ENCODE results near the gene NTSR1. TPM values are rescaled to one million over a fixed set of nuclear protein-coding genes. Genes with fewer than 3 reads are reported as not detected.

Gene NTSR1
- total RNA-seq, 1 experiment from 2014 or later, result 1.1 TPM

DNA sequence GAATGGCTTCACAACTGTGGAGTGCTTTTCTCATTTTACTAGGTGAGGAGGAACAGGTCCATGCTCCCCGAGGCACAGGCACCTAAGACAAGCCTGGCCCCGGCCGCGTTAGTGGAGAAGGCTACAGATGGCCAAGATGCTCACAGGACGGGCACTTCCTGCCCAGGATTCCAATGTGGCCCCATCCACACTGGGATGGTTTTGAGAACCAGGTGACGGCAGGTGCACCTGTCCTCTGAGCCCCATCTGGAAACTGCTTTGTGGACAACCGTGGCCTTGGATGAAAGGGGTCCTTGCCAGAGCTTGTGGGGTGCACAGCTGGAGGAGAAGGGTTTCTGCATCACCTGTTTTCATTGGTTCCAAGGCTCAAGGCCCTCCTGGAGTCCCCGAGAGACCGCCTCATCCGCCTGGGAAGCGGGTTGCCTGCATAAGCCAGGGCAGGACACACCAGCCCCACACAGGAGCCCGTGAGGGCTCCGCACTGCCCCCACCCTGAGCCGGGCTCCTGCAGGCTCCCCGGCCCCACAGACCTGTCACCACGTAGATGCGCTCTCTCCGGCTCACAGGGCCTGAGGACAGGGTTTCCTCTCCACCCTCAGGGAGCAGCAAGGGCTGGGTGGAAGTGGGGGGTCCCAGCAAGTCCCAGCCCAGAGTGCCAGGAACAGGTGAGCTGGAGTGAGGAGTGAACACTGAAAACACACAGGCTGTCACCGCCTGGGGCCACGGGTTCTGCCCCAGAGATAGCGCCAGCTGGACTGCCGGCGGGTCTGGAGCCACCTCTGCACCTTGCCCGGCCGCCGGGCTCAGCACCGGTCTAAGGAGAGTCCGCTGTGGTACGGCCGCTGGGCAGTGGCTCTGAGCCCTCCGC lies 18.3 kb downstream of the NTSR1 start:
- H3K27me3 ChIP-seq (ENCODE audit: control insufficient read depth, insufficient read depth, low read length), result no peaks in the 10 kb centered on the region
- no peak overlapping the region for H3K4me3 ChIP-seq (ENCODE audit: insufficient read depth, low read depth, low read length)
- DNase-seq, result no peak
- H3K36me3 ChIP-seq (replicated peaks; ENCODE audit: control insufficient read depth, insufficient read depth, low read length), result no peaks in the 10 kb centered on the region

DNA sequence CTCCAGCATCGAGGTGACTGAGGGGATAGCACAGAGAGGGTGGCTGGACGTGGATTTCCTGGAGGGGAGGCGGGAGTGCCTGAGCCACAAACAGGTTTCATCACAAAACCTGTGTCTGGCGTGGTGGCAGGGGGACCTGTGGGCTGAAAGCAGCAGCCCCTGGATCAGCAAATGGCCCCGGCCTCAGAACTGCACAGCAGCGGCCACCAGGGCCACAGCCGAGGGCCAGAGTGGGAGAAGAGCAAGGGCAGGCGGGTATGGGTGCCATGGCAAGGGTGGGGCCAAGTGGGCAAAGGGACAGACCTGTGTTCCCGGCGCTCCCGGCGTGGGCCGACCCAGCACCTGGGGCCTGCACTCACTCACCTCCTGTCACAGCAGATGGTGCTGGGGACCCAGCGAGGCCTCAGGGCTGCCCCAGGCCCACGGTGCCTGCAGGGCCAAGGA lies 19.0 kb downstream of the NTSR1 start:
- no peaks in the 10 kb centered on the region for H3K27me3 ChIP-seq (ENCODE audit: control insufficient read depth, insufficient read depth, low read length)
- no peak overlapping the region for H3K4me3 ChIP-seq (ENCODE audit: insufficient read depth, low read depth, low read length)
- no peak for DNase-seq
- H3K36me3 ChIP-seq (replicated peaks; ENCODE audit: control insufficient read depth, insufficient read depth, low read length), result no peaks in the 10 kb centered on the region

DNA sequence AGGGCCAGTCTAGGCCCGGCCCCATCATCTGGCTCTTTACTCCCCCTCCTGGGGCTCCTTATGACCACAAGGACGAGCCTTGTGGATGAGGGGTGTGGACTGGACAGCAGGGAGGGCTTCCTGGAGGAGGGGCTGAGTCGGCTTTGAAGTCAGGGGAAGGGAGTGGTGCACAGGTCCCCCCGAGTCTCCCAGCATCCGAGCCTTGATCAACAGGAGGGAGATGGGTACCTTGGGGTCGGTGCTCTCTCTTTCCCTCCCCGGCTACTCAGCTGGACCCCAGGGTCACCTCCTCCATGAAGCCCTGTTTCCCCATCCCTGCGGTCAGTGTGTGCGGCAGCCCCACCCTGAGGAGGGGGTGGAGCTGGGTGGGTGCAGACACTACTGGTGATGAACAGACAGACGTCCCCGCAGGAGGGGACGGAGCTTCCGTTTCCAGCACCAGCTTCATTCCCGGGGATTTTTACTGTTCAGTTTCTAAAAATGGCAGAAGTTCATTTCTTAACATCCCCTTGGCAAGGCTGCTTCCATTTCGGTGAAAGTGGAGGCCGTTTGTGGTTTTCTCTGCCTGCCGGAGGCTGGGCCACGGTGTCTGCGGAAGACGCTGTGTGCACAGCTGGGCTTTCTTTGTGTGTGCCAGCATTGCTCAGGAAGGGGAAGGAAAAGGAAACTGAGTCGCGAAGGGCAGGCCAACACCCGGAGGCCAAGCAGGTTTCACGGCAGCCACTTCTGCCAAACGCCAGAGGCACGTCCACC lies 19.6 kb downstream of the NTSR1 start:
- no peak for DNase-seq
- no peaks in the 10 kb centered on the region for H3K27me3 ChIP-seq (ENCODE audit: control insufficient read depth, insufficient read depth, low read length)

DNA sequence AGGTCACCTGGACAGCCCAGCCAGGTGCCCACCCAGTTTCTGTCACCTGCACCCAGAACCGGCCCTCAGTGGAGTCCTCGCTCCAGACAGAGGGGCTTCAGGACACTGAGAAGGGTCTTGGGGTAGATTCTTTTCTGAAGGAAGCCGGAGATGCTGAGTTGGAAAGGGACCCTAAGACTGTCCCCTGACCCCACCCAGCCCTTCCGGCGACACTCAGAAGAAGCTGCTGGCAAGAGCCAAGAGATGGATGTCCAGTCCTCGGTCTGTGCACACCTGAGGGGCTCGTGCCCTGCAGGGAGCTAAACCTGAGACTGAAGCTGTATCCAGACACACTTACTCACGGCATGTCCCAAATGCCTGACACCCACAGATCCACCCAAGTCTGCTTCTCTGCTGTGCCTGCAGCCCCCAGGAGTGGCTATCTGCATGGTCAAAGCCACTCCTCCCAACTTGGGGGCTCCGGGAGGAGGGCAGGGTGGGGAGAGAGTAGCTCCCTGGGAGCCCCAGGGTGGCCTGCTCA lies 20.2 kb downstream of the NTSR1 start:
- Histone ChIP-seq H3K27me3 (ENCODE audit: control insufficient read depth, insufficient read depth, low read length) (no peaks in the 10 kb centered on the region), H3K36me3 (replicated peaks; ENCODE audit: control insufficient read depth, insufficient read depth, low read length) (no peaks in the 10 kb centered on the region), H3K4me3 (ENCODE audit: insufficient read depth, low read depth, low read length) (no peak overlapping the region)
- no peak for DNase-seq

More for the DNA sequence above, 19.6 kb downstream of the NTSR1 start:
- H3K4me3 ChIP-seq (ENCODE audit: insufficient read depth, low read depth, low read length), result no peak overlapping the region
- no peaks in the 10 kb centered on the region for H3K36me3 ChIP-seq (replicated peaks; ENCODE audit: control insufficient read depth, insufficient read depth, low read length)

DNA sequence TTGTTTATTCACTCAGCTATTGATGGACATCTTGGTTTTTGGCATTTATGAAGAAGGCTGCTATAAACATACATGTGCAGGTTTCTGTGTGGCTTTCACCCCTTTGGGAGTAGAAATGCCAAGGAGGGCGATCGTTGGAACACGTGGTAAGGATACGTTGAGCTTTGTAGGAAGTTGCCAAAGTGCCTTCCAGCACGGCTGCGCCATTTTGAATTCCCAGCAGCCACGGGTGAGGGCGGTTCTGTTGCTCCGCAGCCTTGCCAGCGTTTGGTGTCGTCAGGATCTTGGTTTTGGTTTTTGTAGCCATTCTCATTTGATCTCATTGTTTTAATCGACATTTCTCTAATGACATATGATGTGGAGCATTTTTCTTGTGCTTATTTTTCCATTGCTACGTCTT lies 21.8 kb downstream of the NTSR1 start:
- no peaks in the 10 kb centered on the region for H3K27me3 ChIP-seq (ENCODE audit: control insufficient read depth, insufficient read depth, low read length)
- no peaks in the 10 kb centered on the region for H3K36me3 ChIP-seq (replicated peaks; ENCODE audit: control insufficient read depth, insufficient read depth, low read length)
- no peak for DNase-seq
- no peak overlapping the region for H3K4me3 ChIP-seq (ENCODE audit: insufficient read depth, low read depth, low read length)

GRCh38 chr20:62732031-62732760 lies 23.6 kb downstream of the NTSR1 start:
- Histone ChIP-seq H3K27me3 (ENCODE audit: control insufficient read depth, insufficient read depth, low read length) (no peaks in the 10 kb centered on the region), H3K36me3 (replicated peaks; ENCODE audit: control insufficient read depth, insufficient read depth, low read length) (no peaks in the 10 kb centered on the region), H3K4me3 (ENCODE audit: insufficient read depth, low read depth, low read length) (no peak overlapping the region)
- no peak for DNase-seq

DNA sequence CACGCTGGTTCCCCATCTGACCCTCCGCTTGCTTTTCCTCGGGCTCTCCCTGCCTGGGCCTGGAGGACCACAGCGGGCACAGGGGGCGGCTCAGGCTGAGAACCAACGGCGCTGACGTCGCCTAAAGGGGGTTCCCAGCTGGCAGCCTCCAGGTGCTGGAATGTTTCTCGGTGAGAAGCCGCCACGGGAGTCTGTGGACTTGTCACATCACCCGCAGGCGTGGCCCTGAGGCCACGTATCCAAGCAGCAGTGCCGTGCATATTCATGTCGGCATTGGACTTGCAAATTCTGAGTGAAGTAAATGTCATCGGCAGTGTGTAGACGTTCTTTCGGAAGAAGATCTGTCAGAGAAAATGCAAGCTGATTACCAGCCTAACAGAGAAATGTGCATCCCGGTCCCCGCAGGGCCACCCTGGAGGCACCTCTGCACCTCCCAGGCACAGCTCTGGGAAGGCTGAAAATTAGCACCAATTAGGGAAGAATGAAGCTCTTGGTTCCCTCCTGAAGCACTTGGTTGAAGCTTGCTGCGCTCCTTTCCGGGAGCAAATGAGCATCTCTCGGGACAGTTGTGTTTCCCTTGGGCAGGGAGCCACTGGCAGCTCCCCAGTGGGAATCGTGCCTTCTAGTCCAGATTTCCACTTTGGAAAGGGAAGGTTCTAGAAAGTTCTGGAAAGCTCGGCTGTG lies 24.3 kb downstream of the NTSR1 start:
- DNase-seq, result no peak
- Histone ChIP-seq H3K27me3 (ENCODE audit: control insufficient read depth, insufficient read depth, low read length) (no peaks in the 10 kb centered on the region), H3K36me3 (replicated peaks; ENCODE audit: control insufficient read depth, insufficient read depth, low read length) (no peaks in the 10 kb centered on the region), H3K4me3 (ENCODE audit: insufficient read depth, low read depth, low read length) (no peak overlapping the region)

DNA sequence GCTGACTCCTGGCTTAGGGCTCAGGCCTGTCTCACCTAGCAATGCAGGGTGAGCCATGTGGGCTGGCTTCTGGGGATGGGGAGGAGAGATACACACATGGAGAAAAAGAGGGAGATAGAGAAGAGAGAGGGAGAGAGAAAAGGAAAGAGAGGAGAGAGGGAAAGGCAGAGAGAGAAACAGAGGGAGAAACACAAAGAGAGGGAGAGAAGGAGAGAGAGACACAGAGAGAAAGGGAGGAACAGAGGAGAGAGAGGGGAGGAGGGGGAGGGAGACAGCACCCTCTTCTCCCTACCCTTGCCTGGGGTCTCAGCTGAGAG lies 24.8 kb downstream of the NTSR1 start:
- no peak overlapping the region for H3K4me3 ChIP-seq (ENCODE audit: insufficient read depth, low read depth, low read length)
- no peaks in the 10 kb centered on the region for H3K27me3 ChIP-seq (ENCODE audit: control insufficient read depth, insufficient read depth, low read length)
- H3K36me3 ChIP-seq (replicated peaks; ENCODE audit: control insufficient read depth, insufficient read depth, low read length), result no peaks in the 10 kb centered on the region
- DNase-seq, result no peak

- no peaks in the 10 kb centered on the region for H3K27me3 ChIP-seq (ENCODE audit: control insufficient read depth, insufficient read depth, low read length)
- no peaks in the 10 kb centered on the region for H3K36me3 ChIP-seq (replicated peaks; ENCODE audit: control insufficient read depth, insufficient read depth, low read length)
- no peak overlapping the region for H3K4me3 ChIP-seq (ENCODE audit: insufficient read depth, low read depth, low read length)
- DNase-seq, result no peak
Measured at GRCh38 chr20:62733891-62734290, 25.3 kb downstream of the NTSR1 start.

- no peak overlapping the region for H3K4me3 ChIP-seq (ENCODE audit: insufficient read depth, low read depth, low read length)
- H3K27me3 ChIP-seq (ENCODE audit: control insufficient read depth, insufficient read depth, low read length), result no peaks in the 10 kb centered on the region
- no peak for DNase-seq
- H3K36me3 ChIP-seq (replicated peaks; ENCODE audit: control insufficient read depth, insufficient read depth, low read length), result no peaks in the 10 kb centered on the region
Measured at GRCh38 chr20:62734326-62734725, 25.7 kb downstream of the NTSR1 start.

- Histone ChIP-seq H3K36me3 (replicated peaks; ENCODE audit: control insufficient read depth, insufficient read depth, low read length) (no peaks in the 10 kb centered on the region), H3K27me3 (ENCODE audit: control insufficient read depth, insufficient read depth, low read length) (no peaks in the 10 kb centered on the region), H3K4me3 (ENCODE audit: insufficient read depth, low read depth, low read length) (no peak overlapping the region)
- DNase-seq, result no peak
Measured at GRCh38 chr20:62734881-62735280, 26.2 kb downstream of the NTSR1 start.

DNA sequence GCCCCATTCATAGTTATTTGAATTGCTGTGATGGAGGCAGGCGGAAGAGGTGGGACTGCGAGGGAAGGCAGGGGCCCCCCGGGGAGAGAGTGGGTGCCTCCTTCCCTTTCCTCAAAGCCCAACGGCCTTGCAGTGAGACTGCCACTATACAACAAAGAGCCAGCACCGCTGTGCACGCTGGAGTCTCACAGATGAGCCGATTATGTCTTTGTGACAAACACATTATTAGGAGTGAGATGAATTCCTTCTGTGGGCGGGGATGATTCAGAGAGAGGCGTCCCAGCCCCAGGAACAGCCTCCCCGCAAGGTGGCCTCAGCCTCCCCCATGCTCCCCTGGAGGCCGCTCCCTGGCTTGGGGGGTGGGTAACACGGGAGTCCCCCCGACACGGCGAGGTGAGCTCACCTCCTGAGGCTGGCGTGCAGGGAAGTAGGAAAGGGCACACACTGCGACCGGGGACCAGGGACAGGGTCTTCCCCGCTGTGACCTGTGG lies 26.7 kb downstream of the NTSR1 start:
- DNase-seq, result no peak
- Histone ChIP-seq H3K4me3 (ENCODE audit: insufficient read depth, low read depth, low read length) (no peak overlapping the region), H3K36me3 (replicated peaks; ENCODE audit: control insufficient read depth, insufficient read depth, low read length) (no peaks in the 10 kb centered on the region), H3K27me3 (ENCODE audit: control insufficient read depth, insufficient read depth, low read length) (no peaks in the 10 kb centered on the region)

DNA sequence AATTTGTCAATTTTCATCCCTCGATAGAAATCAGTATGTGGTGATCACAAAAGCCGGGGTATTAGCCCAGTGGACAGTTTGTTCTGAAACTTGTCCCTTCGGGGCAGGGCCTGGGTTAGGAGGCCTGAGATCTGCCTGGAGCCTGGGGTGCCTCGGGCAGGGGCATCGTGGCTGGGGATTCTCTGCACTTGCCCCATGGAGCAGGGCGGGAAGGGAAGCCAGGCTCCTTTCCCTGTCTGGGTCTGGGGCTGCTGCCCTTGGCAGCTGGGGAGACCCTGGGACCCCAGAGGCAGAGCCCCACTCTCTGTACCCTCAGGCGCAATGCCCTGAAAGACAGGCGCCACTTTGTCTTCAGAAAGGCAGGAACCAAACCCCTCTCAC lies 27.4 kb downstream of the NTSR1 start:
- DNase-seq, result no peak

GRCh38 chr20:62736407-62737071 lies 27.9 kb downstream of the NTSR1 start:
- Histone ChIP-seq H3K4me3 (ENCODE audit: insufficient read depth, low read depth, low read length) (no peak overlapping the region), H3K36me3 (replicated peaks; ENCODE audit: control insufficient read depth, insufficient read depth, low read length) (no peaks in the 10 kb centered on the region), H3K27me3 (ENCODE audit: control insufficient read depth, insufficient read depth, low read length) (no peaks in the 10 kb centered on the region)
- DNase-seq, result no peak

More for the DNA sequence above, 27.4 kb downstream of the NTSR1 start:
- no peak overlapping the region for H3K4me3 ChIP-seq (ENCODE audit: insufficient read depth, low read depth, low read length)
- H3K27me3 ChIP-seq (ENCODE audit: control insufficient read depth, insufficient read depth, low read length), result no peaks in the 10 kb centered on the region
- no peaks in the 10 kb centered on the region for H3K36me3 ChIP-seq (replicated peaks; ENCODE audit: control insufficient read depth, insufficient read depth, low read length)

Data from H7 (cell line).